NCI-H82 (cell line): ENCODE data around the gene OPTC.
"Not testable (repeated sequence)": the region's sequence is repeated elsewhere in the genome, so short reads cannot be mapped to it uniquely, and the experiment has no call there.

ENCODE experiments used
- DNase-seq: peaks from one replicate; lab custom pipeline; 2025; lab: John Stamatoyannopoulos, UW

The OPTC gene

DNA sequence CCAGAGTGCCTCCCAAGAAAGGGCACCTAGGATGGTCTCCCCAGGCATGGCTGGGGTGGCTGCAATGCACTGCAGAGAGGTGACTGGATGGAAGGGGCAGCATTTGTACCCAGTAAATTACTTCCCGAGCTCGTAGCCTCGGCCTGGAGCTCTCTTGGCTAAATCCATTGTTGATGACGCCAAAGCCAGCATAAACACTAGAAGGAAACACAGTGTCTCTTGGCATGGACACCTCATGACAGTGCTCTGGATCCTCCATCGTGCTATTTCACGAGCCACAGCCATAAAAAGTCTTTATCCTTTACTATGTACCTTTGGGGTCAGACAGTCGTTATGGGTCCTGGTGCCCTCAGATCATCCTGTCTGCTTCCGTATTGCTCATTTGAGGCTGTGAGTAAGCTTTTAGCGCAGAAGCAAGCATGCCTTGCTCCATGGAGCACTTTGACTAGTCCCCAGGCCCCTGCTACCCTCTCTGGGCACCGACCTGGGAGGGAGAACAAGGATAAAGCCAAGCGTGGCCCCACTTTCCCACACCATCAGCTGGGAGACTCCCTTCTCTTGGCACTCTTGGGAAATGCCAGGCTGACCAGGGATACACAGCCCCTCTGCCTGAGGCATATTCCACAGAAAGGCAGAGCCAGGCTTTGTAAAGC is 28.7 kb upstream of the OPTC start:
- no peak for DNase-seq

DNA sequence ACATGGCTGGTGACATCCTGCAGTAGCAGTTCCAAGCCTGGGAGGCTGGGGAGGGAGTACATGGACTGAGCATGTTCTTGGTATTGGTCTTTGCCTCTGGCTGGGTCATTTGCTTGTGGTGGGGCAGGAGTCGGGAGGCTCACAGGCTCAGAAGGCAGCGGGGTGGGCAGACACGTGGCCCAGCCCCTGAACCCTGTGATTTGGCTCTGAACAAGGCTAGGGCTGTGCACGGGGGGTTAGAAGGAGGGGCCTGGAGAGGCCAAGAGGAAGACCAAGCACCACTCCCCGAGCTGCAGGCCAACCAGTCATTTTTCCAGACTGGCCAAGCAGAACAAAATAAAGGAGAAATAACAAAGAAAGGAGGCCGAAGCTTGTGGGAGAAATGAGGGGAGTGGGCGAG is 28.0 kb upstream of the OPTC start:
- DNase-seq, result no peak

DNA sequence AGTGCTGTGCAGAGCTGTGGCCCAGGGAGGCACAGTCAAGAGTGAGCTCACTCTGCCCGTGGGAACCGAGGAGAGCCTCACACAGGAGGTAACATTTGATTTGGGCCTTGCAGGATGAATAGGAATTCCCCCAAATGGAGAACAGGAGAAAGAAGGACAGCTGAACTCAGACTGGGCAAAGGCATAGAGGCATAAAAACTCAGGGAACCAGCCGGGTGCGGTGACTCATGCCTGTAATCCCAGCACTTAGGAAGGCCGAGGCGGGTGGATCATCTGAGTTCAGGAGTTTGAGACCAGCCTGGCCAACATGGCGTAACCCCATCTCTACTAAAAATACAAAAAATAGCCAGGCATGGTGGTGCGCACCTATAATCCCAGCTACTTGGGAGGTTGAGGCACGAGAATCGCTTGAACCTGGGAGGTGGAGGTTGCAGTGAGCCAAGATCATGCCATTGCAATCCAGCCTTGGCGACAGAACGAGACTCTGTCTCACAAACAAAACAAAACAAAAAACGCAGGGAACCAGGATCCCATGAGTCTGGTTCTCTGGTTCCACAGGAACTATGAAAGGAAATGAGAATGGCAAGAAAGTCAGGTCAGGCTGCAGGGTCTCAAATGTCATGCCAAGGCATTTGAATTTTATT is 26.9 kb upstream of the OPTC start:
- DNase-seq, result not testable (repeated sequence)

DNA sequence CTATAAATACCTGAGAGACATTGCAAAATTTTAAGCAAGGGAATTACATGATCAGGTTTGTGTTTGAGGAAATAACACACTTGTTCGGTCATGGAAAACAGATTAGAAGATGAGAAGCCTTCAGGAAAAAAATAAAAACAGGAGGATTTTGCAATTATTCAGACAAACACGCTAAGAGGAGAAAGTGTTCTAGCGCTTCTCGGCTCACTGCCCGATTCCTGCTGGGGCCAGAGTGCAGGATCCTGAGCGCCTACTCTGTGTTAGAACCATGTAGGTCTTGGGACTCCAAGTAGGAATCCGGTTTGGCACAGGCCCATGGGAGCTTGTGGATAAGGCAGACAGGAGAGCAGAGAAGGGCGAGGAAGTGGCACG is 26.4 kb upstream of the OPTC start:
- no peak for DNase-seq

DNA sequence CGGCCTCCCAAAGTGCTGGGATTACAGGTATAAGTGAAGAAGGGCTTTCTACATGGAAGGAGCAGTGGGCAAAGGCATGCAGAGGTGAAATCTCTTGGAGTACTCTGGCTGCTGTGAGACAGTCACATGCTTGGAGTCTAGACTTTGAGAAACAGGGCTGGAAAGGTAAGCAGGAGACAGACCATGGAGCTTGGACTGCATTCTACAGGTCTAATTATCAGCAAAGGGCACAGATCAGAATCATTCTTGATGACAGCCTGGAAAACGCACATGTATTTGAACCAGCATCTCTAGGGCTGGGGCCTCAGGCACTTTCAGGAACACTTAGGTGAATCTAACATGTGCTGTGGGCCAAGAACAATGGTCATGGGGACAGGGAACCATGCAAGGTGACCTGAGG is 25.6 kb upstream of the OPTC start:
- DNase-seq, result no peak

DNA sequence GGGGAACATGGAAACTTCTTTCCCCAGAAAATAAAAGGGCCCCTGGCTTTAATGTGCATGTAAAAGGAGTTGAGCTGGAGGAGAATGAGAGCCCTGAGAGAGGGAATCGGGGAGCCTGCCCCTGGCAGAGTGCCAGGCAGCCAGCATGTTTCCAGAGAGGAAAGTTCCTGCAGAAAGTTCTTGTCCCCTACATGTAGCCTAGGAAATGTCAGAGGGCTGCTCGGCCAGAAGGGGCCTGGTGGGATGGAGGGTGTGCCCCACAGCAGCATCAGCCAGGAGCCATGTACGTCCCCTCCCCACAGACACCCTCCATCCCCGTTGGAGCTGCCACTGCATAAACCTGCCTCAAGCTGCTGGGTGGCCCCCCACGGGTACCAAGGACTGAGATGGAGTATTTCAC is 23.7 kb upstream of the OPTC start:
- no peak for DNase-seq

DNA sequence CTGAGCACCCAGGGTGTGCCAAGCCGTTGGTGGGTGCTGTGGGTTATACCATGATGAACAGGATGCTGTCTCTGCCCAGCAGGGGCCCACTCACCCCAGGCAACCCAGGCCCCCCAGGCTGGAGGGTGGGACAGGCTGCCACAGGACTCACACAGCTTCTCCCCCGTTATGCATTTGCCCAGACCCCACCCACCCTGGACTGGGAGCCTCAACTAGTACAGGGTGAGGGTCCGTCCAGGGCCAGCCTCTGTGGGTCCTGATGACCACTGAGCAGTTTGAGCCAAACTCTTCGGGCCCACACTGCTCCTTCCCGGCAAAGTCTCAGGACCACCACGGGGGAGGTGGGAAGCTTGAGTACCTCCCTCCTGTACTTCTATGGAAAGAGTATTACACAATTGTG is 22.1 kb upstream of the OPTC start:
- DNase-seq, result no peak

DNA sequence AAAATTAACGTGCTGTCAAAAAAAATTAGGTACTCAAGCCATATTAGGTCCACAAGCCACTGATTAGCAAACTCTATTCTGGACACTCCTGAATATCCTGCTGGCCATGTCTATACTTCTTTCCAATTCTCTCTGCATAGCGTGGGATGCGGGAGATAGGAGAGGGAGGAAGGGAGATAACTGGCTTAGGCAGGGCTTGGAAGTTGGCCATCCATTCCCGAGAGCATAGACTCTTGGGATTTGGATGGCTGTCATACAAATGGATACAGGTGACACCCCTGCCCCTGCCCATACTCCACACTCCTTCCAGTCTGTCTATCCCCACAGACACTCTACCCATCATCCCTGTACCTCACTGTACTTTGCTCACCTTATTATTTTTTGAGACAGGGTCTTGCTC is 20.7 kb upstream of the OPTC start:
- no peak for DNase-seq

DNA sequence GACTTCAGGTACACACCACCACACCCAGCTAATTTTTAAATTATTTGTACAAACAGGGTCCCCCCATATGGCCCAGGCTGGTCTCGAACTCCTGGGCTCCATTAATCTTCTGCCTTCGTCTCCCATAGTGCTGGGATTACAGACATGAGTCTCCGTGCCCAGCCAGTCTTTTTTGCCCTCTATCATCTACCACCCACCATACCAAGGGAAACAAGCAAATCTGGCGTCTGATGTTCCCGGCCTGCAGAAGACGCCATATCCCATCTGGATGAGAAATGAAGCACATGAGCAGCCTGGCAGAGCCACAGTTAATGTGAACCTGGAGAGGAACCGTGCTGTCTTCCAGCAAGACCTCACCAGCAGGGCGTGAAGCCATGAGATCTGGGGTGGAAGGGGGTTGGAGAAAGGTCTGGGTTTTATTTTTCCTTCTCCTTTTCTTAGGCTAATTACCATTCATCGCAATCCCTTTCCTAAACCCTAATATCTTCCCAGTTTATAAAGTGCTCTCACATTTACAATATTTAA is 20.1 kb upstream of the OPTC start:
- DNase-seq, result no peak

DNA sequence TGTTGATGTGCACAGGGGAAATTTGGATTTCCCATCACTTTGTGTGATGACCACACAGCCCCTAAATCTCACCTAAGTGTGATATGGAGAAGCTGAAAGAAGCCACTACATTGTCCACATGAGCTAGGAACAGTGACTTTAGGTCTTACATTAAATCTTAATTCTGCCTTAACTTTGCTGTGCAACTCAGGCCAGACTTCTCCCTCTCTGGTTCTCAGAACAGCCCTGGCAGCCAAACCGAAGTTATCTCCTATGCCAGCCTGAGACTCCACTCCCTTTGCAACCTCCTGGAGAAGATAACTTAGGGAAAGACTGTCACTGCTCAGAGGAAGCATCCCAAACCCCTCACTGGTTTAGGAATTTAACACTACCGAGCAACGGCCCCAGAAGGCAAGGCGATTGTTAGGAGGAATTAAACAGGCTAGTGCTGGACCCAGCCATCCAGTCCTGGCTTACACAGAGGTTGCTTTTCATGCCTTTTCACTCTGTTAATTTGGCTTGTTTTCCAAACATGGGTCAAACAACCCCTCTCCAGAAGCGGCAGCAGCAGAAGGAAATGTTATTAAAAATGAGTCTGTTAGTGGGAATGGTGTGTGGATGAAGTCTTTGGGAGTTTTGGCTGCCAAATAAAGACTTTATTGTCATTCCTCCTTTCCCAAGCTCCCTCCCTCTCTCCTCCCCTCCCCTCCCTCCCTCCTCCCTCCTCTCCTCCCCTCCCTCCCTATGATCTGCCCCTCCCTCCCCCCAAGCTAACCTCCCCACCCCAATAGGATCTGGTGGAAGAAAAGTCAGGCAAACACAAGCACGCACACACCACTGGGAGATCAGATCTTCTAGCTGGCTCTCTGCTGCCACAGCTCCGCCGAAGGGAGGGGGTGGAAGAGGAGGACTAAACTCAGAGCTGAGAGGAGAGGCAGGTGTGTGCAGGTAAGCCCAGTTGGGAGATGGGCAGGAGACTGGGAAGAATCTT is 18.7 kb upstream of the OPTC start, which contains the start of gene PRELP:
TSS of gene PRELP (plus strand) at position 795 of the 970 bp plus-strand sequence. CDS start 7,379 bp downstream, outside the sequence.
- DNase-seq, result peak; percentile 66

DNA sequence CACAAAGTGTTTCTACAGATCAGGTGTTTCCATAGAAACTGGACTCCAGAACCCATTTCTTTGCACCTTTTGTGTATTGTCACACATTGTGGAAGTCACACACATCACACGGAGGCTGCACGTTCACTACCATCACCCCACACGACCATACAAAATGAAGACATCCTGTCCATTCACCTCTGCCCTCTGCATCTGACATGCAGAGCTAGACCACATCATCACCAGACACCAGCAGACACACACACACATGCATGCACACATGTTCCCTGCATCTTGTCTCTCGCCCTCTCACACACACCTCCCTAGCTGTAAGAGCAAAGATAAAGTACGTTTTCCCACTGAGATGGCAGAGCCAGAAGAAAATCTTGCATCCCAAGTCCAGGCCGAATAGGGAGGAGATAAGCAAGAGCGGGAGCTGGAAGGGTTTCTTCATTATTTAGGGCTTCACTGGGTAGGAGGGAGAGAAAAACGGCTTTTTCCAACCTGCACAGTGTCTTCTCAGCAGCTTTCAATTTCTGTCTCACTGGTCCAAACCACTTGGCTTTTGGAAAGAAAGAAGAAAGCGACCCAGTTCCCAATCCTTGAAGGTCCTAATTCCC is 17.6 kb upstream of the OPTC start:
- DNase-seq, result no peak

DNA sequence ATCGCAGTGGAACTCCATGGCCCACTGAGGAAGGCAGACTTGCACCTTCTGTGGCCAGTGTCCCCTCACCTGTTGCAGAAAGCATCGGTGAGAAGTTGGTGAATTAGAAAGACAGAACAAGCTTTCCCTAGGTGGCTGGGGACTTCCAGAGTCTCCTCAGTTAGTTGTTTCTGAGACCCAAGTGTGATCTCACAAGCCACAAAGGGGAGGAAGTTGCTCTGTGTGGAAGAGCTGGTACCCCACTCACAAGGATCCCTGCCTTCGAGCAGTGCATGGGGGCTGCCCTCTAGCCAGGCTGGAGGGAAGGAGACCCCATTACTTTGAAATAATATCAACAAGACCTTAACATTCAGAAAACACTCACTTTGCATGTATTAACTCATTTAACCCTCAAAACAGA is 16.2 kb upstream of the OPTC start:
- no peak for DNase-seq

DNA sequence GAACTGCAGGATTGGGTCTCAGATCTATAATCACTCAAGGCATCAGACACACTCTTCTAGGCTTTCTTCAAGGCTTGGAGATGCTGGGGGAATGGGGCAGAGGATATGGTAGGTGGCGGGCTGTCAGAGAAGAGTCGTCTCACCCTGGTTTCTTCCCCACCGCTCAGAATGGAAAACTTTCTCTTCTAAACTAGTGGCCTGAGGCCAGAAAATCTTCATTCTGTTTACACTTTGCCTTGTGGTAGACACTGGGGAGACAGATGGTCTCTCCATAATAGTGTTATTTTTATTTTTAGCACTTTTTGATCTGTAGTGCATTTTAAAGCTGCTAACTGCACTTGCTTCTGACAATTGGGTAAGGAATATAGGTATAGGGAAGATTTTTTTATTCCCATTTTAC is 15.7 kb upstream of the OPTC start:
- DNase-seq, result no peak

DNA sequence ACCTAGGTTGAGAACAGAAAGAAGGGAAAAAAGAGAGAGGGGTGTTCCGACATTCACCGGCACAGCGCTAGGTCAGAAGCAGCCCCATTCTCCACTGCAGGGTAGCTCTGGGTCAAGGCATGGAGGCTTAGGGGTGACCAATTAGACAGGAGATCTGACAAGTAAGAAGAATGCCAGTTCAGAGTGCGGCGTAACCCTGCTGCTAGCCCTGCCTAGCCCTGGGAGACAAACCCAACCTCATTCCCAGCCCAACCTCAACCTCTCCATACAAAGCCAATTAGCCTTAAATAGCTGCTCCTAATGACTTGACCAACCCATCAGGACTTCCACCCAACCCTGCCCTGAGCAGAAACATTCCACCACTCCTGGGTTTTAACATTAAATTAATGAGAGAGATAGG is 15.0 kb upstream of the OPTC start:
- peak; percentile 53 for DNase-seq

DNA sequence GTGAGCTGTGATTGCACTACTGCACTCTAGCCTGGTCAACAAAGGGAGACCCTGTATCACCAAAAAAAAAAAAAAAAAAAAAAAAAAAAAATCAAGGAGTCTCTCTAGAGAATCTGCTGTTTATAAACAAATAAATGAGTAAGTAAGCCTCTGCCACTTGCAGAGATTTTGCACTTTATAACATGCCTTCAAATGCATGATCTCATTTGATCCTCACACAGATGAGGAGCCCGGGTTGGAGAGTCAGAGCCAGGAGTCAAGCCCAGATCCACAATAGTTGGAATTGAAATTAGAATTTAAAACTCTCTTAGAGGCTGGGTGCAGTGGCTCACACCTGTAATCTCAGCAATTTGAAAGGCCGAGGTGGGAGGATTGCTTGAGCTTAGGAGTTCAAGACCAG is 14.3 kb upstream of the OPTC start:
- no peak for DNase-seq

DNA sequence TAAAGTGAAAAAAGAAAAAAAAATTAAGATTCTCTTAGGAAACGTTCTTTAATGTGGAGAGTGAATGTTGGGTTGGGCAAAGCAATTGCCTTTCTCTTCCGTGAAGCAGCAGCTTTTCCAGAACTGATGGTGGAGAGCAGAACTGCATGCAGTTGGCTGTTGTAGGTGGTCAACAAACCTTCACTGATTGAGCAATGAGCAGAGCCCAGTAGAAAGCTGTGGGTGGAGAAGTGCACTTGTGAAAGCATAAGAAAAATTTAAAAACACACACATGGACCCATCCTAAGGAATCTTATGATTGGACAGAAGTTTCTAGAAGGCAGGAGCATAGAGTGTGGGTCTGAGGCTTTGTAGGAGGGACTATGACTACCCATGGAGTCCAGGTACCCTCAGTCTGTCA is 13.9 kb upstream of the OPTC start:
- no peak for DNase-seq

DNA sequence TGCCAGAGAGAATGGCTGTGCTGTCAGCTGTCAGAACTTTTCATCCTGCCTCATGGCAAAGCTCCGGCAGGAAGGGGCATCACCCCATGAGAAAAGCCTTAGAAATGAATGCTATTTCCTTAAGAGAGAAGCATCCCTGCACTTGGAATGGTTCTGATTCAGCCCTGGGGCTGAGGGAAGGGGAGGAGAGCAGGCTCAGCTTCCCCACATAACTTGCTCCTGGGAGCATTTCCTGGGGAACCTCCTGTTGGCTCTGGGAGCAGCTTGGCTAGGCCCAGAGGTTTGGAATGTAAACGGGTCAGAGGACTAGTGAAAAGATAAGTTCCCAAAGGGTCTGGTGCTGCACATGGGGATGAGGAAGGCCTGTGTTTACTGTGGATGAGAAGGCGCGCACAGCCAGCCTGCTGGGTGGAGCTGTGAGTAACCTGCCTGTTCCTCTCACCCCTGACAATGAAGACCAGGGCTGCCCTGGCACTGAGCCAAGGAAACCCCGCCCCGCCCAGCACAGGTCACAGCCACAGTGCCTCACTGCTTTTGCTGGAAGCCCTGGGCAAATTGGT is 13.3 kb upstream of the OPTC start:
- peak; percentile 83 for DNase-seq

DNA sequence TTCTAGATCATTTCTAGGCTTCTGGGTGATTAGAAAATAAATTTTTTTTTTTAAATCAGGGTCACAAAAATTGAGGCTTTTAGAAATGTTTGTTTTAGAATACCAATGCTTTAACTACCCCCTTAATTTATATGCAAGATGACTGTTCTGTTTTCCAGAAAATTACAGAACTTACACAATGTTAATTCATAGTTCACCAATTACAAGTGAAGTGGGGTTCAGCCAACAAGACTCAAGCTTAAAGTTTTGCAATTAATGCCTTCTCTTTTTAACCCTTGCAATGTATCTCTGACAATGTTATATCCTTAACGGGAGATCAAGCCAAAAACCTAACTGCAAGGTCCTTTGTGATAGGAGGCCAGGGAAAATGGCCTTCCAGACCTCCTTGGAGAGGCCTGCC is 12.8 kb upstream of the OPTC start:
- DNase-seq, result no peak

DNA sequence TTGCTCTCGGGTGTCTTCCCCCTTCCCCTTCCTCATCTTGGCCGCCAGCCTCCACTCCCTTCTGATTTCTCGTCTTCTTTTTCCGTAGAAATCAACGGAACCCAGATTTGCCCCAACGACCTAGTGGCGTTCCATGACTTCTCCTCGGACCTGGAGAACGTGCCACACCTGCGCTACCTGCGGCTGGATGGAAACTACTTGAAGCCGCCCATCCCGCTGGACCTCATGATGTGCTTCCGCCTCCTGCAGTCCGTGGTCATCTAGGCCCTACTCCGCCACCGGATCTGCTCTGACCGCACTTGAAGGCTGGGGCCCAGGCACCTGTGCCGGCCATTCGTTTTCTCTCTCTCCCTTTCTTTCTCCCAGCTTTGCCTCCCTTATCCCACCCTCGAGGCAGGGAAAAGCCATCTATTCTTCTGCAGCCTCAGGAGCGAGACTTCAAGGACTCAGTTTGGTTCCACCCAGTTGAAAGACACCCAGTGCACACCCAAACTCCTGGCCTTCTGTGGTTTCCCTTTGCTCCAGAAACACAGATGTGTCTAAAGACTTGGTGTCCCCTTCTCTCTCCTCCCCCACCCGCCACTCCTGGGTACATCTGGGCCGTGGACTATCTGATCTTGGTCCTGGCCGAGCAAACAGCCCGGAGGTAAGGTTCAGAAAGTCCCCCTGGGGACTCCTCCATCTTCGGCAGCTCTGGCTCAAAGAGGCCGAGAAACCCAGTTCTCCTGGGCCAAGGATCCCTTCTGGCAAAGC is 7.2 kb upstream of the OPTC start:
- DNase-seq, result no peak

DNA sequence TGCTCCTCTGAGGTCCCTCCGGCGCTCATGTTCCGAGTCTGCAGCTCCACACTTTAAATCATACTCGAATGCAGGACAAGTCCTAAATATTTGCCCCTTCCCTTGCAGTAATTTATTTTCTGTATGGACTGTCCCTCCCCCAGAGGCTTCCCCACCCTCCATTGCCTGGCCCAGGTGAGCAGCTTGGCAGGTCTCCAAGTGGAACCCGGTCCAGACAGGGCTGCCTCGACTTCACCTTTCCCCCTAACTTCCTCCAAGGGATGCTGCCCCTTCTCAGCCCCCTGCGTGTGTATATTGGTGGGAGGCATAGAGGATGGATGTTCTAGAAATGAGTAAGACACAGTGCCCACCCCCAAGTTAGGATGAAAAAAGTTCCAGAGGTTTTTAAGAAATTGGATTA is 5.4 kb upstream of the OPTC start:
- no peak for DNase-seq

DNA sequence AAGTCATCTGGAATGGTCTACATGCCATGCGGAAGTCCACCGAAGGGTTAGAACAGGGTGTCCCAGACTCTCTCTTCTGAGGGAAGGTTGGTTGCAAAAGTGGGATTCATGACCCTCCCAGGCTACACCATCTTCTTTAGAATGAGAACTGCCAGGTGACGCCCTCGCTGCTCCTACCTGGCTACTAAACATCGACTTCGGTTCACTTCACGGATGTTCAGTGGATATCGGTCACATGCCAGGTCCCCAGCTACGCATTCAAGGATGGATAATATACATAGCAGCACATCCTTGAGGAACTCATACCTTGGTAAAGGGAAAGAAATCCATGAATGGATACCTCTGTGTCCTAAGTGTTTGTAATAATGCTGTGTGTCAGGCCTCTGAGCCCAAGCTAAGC is 3.3 kb upstream of the OPTC start:
- DNase-seq, result no peak
